H1 (cell line): ENCODE results near the gene PLVAP. TPM values are rescaled to one million over a fixed set of nuclear protein-coding genes. Genes with fewer than 3 reads are reported as not detected.

ENCODE experiments used
- CHD7 ChIP-seq: fragments of 300-600 bp; sonication (generic); IDR thresholded peaks from 2 replicates; pipeline ENCODE4 v1.7.1; 2012; ENCODE audit warnings: low read length, moderate library complexity, mild to moderate bottlenecking, inconsistent platforms; ENCODE audit not compliant: insufficient replicate concordance
- KDM4A ChIP-seq: IDR thresholded peaks from one replicate; pipeline ENCODE4 v1.7.1; 2012; ENCODE audit warnings: low read depth, mild to moderate bottlenecking, moderate library complexity, low read length, inconsistent platforms; ENCODE audit not compliant: severe bottlenecking
- POU5F1 ChIP-seq: IDR thresholded peaks from 2 replicates; pipeline ENCODE4 v1.6.1; 2011; ENCODE audit warnings: low read depth, mild to moderate bottlenecking, low read length, moderate library complexity
- RAD21 ChIP-seq, 2 experiments: IDR thresholded peaks in 1 of 2; conservative IDR thresholded peaks in 1 of 2; 2 replicates each; pipeline ENCODE4 v1.6.1; 2011; ENCODE audit warnings: low read depth in 2 of 2, low read length in 2 of 2, improper control_type of control experiment in 1 of 2, inconsistent platforms in 1 of 2, mild to moderate bottlenecking in 1 of 2, moderate library complexity in 1 of 2
- SP4 ChIP-seq: IDR thresholded peaks from 2 replicates; pipeline ENCODE4 v1.6.1; 2012; ENCODE audit warnings: low read length, inconsistent platforms
- polyA plus RNA-seq, 7 experiments: library from polyadenylated mRNA; depleted of rRNA in 3 of 7; stranded (reverse) in 5 of 7; unstranded in 2 of 7; fragments of >200 nt in 5 of 7; fragments of 200-250 nt in 2 of 7; gene quantifications; 1 replicate in 5 of 7; 2 replicates in 1 of 7; 4 replicates in 1 of 7; pipeline versions ENCODE4 v1.2.1 to v1.2.3, GENCODE V29; 2011 to 2013; ENCODE audit warnings: missing spikeins in 2 of 7, mixed read lengths in 2 of 7
- total RNA-seq: library from RNA; stranded (reverse); fragmentation: NEBNext Ultra II Directional; extraction: Animal tissue kit (Norgen Biotek cat#: 25700); gene quantifications from 2 replicates; pipeline ENCODE4 v1.2.1, GENCODE V29; 2021
- TF ChIP-seq, protein P1 (sequence below): IDR thresholded peaks from 2 replicates; pipeline ENCODE4 v1.6.1; 2011; ENCODE audit warnings: low read length, improper control_type of control experiment

Gene PLVAP
- total and polyA plus RNA-seq, 2 of the 8 experiments (the other 6 are each of a cell fraction or from before 2014, with no cell fraction given) = 0.32 TPM; not detected in 1

- no peak for TF ChIP-seq CHD7
- TF ChIP-seq, protein P1, sequence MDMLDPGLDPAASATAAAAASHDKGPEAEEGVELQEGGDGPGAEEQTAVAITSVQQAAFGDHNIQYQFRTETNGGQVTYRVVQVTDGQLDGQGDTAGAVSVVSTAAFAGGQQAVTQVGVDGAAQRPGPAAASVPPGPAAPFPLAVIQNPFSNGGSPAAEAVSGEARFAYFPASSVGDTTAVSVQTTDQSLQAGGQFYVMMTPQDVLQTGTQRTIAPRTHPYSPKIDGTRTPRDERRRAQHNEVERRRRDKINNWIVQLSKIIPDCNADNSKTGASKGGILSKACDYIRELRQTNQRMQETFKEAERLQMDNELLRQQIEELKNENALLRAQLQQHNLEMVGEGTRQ = no peak
- no peak for TF ChIP-seq POU5F1
- TF ChIP-seq SP4 = no peak
- no peak for TF ChIP-seq RAD21 (IDR thresholded peaks at IDR 0.05 in 1 of 2, conservative IDR thresholded peaks at IDR 0.05 in 1 of 2; ENCODE audit: low read depth in 2 of 2, low read length in 2 of 2)
- no peak for TF ChIP-seq KDM4A
- TF ChIP-seq, all 59 proteins: peak for 0
These were observed 20.0 kb downstream of the PLVAP start (continued) for GRCh38 chr19:17357078-17357666.
